Measurements from ENCODE around the gene LRGUK.
"Not testable (repeated sequence)": the region's sequence is repeated elsewhere in the genome, so short reads cannot be mapped to it uniquely, and the experiment has no call there.

- not testable (repeated sequence) for TF ChIP-seq CTCF (IDR thresholded peaks at IDR 0.05 in 2 of 3, conservative IDR thresholded peaks at IDR 0.05 in 1 of 3; ENCODE audit: borderline replicate concordance in 1 of 3, insufficient read depth in 1 of 3, low read depth in 2 of 3, low read length in 2 of 3); POLR2AphosphoS5 (IDR thresholded peaks at IDR 0.05; ENCODE audit: low read depth, low read length); SRF (IDR thresholded peaks at IDR 0.05; ENCODE audit: low read depth); FOSL1 (IDR thresholded peaks at IDR 0.05; ENCODE audit: low read depth); EGR1 (IDR thresholded peaks at IDR 0.05; ENCODE audit: low read depth); POLR2A (IDR thresholded peaks at IDR 0.05; ENCODE audit: borderline replicate concordance, extremely low read depth, insufficient read depth, insufficient read length); CBX3 (IDR thresholded peaks at IDR 0.05; ENCODE audit: low read depth); MAX (IDR thresholded peaks at IDR 0.05)
These were observed 168.8 kb downstream of the LRGUK start for GRCh38 chr7:134295982-134296381.

All from HCT116 (cell line).